Fibroblast of pulmonary artery (primary cell): Measurements from ENCODE around the gene ELAPOR2.
"Not testable (repeated sequence)": the region's sequence is repeated elsewhere in the genome, so short reads cannot be mapped to it uniquely, and the experiment has no call there.

ENCODE experiments used
- DNase-seq: peaks from one replicate; pipeline ENCODE4 v3.0.0-alpha.2; 2010; ENCODE audit warnings: low read depth
- H3K4me3 ChIP-seq: replicated peaks from 2 replicates; pipeline ENCODE4 v1.5.1; 2011; ENCODE audit warnings: low read depth, mild to moderate bottlenecking, control low read depth, low read length, moderate library complexity
- TF ChIP-seq, protein P1 (sequence below): IDR thresholded peaks from 2 replicates; pipeline ENCODE4 v1.5.1; 2011; ENCODE audit warnings: mild to moderate bottlenecking, control low read depth, low read length, inconsistent platforms; ENCODE audit errors: missing control alignments

The ELAPOR2 gene, protein sequence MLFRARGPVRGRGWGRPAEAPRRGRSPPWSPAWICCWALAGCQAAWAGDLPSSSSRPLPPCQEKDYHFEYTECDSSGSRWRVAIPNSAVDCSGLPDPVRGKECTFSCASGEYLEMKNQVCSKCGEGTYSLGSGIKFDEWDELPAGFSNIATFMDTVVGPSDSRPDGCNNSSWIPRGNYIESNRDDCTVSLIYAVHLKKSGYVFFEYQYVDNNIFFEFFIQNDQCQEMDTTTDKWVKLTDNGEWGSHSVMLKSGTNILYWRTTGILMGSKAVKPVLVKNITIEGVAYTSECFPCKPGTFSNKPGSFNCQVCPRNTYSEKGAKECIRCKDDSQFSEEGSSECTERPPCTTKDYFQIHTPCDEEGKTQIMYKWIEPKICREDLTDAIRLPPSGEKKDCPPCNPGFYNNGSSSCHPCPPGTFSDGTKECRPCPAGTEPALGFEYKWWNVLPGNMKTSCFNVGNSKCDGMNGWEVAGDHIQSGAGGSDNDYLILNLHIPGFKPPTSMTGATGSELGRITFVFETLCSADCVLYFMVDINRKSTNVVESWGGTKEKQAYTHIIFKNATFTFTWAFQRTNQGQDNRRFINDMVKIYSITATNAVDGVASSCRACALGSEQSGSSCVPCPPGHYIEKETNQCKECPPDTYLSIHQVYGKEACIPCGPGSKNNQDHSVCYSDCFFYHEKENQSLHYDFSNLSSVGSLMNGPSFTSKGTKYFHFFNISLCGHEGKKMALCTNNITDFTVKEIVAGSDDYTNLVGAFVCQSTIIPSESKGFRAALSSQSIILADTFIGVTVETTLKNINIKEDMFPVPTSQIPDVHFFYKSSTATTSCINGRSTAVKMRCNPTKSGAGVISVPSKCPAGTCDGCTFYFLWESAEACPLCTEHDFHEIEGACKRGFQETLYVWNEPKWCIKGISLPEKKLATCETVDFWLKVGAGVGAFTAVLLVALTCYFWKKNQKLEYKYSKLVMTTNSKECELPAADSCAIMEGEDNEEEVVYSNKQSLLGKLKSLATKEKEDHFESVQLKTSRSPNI

DNA sequence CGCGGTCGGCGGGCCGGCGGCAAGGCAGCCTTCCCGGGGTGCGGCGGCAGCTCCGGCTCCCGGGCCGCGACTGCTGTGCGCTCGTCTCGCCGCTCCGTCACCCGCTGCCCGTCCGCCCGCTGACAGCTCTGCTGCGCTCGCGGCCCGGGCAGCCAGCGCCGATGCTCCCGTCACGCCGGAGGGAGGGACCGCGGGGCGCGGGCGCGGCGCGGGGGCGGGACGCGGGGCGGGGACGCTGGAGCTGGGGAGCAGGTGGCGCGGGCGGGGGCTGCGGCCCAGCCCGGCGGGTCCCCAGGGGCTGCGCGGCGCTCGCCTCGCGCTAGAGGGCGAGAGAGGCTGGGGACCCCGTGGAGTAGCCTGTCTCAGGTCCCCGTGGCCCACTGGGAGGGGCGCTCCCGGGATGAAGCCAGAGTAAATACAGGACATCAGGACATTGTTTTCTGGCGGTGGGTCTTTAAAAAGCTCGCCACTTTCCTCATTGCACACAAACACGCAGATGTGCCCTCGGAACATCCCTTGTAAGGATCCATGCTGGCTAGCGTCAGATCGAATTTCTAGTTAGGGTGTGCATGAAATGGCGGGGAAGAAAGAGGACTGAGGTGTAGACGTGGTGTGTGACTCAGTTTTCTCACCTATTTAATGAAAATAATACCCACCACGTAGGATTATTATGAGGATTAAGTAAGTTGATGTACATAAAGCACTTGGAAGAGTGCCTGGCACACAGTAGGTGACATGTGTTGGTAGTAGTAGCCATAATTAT lies at the start of gene ELAPOR2:
ELAPOR2 (minus strand) TSS at position 130 of the 763 bp plus-strand sequence. CDS start 141 bp downstream, outside the sequence.
- TF ChIP-seq, protein P1, sequence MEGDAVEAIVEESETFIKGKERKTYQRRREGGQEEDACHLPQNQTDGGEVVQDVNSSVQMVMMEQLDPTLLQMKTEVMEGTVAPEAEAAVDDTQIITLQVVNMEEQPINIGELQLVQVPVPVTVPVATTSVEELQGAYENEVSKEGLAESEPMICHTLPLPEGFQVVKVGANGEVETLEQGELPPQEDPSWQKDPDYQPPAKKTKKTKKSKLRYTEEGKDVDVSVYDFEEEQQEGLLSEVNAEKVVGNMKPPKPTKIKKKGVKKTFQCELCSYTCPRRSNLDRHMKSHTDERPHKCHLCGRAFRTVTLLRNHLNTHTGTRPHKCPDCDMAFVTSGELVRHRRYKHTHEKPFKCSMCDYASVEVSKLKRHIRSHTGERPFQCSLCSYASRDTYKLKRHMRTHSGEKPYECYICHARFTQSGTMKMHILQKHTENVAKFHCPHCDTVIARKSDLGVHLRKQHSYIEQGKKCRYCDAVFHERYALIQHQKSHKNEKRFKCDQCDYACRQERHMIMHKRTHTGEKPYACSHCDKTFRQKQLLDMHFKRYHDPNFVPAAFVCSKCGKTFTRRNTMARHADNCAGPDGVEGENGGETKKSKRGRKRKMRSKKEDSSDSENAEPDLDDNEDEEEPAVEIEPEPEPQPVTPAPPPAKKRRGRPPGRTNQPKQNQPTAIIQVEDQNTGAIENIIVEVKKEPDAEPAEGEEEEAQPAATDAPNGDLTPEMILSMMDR = peak; percentile 7
- H3K4me3 ChIP-seq = peak within 1 kb of the TSS; percentile 57
- DNase-seq = peak; percentile 40

DNA sequence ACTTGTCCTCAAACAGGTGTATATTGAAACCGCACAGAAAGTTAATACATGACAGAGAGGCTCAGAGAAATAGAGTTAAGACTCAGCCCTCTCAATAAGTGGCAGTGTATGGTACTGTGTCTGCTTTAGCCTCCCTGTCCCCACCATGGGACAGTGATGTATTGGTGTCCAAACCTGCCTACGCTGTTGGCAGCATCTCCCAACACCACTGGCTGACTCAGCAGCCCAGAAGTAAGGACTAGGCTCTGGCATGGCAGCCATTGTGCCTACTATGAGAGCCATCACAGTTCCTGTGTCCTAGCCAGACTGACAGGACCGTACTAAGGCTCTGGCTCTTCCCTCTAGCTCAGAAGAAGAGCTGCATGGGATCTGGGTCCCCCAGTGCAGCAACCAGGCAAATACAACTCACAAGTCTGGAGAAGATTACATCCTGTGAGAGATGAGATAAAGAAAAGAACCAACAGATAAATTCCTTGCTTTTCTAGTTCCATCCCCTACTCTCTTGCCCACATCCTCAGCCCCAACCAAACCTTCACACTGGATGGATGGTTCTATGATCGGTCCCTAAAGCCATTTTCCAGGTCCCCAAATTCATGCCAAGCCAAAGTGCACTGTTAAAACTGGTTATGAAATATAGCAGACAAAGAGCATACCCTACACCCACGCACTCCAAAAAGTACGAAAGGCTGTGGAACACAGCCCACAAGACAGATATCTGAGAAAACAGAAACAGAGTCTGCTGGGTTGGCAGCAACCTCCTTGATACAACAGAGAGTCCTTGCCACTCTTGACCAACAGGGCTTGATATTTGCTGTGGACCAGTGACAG lies 48.7 kb upstream of the ELAPOR2 start:
- DNase-seq = no peak
- TF ChIP-seq, protein P1 = no peak
- H3K4me3 ChIP-seq = no peak overlapping the region

DNA sequence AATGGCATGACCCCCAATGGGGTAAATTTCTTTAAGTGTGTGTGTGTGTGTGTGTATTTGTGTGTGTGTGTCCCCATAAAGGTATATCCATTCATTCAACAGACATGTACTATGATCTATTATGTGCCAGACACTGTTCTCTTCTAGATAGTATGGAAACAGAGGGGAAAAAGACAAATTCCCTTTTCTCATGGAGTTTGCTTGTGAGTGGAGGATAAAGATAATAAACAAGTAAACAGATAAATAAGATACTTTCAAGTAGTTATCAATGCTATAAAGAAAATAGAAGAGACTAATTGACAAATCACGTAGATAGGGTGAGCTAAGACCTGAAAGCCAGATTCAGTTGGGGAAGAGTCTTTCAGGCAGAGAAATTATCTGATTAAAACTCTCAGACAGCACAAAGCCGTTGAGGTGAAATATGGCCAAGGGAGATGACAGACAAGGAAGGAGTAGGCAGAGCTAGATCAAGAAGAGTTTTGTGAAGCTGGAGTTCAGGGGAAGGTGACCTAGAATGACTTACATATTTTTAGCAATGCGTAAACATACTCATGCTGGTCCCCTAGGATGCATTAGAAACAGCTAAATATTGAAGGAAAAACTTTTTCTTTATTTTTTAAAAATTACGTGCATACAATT lies 47.6 kb upstream of the ELAPOR2 start:
- DNase-seq = no peak
- TF ChIP-seq, protein P1 = no peak
- no peak overlapping the region for H3K4me3 ChIP-seq

DNA sequence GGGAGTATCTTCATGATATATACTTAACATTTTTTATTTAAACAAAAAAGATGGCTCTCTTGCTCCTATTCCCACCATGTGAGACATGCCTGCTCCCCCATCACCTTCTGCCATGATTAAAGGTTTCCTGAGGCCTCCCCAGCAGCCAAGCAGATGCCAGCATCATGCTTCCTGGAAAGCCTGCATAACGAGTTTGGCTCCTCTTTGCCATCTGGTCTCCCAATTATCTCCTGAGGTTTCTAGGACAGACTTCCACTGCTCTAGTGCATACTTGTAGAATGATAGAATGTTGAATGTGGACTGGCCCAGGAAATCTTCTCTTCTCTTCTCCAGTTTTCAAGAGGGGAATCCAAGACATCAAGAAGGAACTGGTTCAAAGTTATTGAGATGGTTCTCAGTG lies 45.9 kb upstream of the ELAPOR2 start:
- TF ChIP-seq, protein P1 = no peak
- DNase-seq = no peak
- H3K4me3 ChIP-seq = no peak overlapping the region

DNA sequence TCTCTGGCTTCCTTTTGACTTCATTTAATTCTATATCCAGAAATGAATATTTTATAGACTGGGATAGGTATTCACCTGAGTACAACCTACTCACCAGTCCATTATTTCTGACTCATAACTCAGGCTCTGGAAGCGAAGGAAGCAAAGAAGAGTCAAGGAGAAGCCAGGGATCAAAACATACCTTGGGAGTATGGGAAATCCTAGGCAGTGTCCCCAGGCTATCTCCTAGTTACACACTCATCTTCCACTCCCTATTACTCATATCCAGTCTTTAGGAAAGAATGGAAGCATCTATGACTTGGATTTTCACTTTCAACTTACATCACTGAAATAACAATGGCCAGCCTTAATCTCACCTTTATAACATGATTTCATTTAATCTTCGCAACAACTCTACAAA lies 40.9 kb upstream of the ELAPOR2 start:
- TF ChIP-seq, protein P1 = no peak
- peak; percentile 1 for DNase-seq

DNA sequence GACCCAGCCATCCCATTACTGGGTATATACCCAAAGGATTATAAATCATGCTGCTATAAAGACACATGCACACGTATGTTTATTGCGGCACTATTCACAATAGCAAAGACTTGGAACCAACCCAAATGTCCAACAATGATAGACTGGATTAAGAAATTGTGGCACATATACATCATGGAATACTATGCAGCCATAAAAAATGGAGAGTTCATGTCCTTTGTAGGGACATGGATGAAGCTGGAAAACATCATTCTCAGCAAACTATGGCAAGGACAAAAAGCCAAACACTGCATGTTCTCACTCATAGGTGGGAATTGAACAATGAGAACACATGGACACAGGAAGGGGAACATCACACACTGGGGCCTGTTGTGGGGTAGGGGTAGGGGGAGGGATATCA lies 37.9 kb upstream of the ELAPOR2 start:
- H3K4me3 ChIP-seq, DNase-seq: not testable (repeated sequence)

More for the DNA sequence above, 40.9 kb upstream of the ELAPOR2 start:
- H3K4me3 ChIP-seq = no peak overlapping the region
